Measurements from ENCODE around the gene SKAP1. TPM values are rescaled to one million over a fixed set of nuclear protein-coding genes. Genes with fewer than 3 reads are reported as not detected.

SKAP1 gene
- total and polyA plus RNA-seq, 2 experiments from 2014 or later: 0.27 TPM; not detected in 1

DNA sequence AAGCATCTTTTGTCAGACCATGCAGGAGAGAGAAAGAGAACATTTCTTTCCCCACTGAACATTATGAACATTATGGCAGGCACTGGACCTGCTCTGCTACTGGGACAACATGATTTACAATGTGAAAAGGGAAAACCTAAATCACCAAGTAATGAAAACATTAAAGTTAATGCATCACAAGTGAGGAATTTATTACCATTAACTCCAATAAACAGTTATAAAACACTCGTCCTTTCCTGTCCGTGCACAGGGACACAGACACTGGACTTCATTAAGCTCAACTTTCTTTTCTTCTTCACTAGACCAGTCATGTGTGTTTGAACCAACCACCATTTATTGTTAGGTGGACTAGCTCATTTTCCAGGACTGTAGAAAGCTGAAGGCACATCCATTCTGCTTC lies 227.1 kb downstream of the SKAP1 start (continued):
- TF ChIP-seq, protein P1, sequence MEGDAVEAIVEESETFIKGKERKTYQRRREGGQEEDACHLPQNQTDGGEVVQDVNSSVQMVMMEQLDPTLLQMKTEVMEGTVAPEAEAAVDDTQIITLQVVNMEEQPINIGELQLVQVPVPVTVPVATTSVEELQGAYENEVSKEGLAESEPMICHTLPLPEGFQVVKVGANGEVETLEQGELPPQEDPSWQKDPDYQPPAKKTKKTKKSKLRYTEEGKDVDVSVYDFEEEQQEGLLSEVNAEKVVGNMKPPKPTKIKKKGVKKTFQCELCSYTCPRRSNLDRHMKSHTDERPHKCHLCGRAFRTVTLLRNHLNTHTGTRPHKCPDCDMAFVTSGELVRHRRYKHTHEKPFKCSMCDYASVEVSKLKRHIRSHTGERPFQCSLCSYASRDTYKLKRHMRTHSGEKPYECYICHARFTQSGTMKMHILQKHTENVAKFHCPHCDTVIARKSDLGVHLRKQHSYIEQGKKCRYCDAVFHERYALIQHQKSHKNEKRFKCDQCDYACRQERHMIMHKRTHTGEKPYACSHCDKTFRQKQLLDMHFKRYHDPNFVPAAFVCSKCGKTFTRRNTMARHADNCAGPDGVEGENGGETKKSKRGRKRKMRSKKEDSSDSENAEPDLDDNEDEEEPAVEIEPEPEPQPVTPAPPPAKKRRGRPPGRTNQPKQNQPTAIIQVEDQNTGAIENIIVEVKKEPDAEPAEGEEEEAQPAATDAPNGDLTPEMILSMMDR (conservative IDR thresholded peaks at IDR 0.05; ENCODE audit: low read depth in 2 of 2): no peak
- TF ChIP-seq, protein P2, sequence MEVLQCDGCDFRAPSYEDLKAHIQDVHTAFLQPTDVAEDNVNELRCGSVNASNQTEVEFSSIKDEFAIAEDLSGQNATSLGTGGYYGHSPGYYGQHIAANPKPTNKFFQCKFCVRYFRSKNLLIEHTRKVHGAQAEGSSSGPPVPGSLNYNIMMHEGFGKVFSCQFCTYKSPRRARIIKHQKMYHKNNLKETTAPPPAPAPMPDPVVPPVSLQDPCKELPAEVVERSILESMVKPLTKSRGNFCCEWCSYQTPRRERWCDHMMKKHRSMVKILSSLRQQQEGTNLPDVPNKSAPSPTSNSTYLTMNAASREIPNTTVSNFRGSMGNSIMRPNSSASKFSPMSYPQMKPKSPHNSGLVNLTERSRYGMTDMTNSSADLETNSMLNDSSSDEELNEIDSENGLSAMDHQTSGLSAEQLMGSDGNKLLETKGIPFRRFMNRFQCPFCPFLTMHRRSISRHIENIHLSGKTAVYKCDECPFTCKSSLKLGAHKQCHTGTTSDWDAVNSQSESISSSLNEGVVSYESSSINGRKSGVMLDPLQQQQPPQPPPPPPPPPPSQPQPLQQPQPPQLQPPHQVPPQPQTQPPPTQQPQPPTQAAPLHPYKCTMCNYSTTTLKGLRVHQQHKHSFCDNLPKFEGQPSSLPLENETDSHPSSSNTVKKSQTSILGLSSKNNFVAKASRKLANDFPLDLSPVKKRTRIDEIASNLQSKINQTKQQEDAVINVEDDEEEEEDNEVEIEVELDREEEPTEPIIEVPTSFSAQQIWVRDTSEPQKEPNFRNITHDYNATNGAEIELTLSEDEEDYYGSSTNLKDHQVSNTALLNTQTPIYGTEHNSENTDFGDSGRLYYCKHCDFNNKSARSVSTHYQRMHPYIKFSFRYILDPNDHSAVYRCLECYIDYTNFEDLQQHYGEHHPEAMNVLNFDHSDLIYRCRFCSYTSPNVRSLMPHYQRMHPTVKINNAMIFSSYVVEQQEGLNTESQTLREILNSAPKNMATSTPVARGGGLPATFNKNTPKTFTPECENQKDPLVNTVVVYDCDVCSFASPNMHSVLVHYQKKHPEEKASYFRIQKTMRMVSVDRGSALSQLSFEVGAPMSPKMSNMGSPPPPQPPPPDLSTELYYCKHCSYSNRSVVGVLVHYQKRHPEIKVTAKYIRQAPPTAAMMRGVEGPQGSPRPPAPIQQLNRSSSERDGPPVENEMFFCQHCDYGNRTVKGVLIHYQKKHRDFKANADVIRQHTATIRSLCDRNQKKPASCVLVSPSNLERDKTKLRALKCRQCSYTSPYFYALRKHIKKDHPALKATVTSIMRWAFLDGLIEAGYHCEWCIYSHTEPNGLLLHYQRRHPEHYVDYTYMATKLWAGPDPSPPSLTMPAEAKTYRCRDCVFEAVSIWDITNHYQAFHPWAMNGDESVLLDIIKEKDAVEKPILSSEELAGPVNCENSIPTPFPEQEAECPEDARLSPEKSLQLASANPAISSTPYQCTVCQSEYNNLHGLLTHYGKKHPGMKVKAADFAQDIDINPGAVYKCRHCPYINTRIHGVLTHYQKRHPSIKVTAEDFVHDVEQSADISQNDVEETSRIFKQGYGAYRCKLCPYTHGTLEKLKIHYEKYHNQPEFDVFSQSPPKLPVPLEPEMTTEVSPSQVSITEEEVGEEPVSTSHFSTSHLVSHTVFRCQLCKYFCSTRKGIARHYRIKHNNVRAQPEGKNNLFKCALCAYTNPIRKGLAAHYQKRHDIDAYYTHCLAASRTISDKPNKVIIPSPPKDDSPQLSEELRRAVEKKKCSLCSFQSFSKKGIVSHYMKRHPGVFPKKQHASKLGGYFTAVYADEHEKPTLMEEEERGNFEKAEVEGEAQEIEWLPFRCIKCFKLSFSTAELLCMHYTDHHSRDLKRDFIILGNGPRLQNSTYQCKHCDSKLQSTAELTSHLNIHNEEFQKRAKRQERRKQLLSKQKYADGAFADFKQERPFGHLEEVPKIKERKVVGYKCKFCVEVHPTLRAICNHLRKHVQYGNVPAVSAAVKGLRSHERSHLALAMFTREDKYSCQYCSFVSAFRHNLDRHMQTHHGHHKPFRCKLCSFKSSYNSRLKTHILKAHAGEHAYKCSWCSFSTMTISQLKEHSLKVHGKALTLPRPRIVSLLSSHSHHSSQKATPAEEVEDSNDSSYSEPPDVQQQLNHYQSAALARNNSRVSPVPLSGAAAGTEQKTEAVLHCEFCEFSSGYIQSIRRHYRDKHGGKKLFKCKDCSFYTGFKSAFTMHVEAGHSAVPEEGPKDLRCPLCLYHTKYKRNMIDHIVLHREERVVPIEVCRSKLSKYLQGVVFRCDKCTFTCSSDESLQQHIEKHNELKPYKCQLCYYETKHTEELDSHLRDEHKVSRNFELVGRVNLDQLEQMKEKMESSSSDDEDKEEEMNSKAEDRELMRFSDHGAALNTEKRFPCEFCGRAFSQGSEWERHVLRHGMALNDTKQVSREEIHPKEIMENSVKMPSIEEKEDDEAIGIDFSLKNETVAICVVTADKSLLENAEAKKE (CRISPR knock-in tag; IDR thresholded peaks at IDR 0.05): no peak
- TF ChIP-seq EZH2phosphoT487 (IDR thresholded peaks at IDR 0.05; ENCODE audit: unreplicated experiment) (no peak), STAT1 (IDR thresholded peaks at IDR 0.05; ENCODE audit: unreplicated experiment) (no peak)
- TF ChIP-seq, protein P3, sequence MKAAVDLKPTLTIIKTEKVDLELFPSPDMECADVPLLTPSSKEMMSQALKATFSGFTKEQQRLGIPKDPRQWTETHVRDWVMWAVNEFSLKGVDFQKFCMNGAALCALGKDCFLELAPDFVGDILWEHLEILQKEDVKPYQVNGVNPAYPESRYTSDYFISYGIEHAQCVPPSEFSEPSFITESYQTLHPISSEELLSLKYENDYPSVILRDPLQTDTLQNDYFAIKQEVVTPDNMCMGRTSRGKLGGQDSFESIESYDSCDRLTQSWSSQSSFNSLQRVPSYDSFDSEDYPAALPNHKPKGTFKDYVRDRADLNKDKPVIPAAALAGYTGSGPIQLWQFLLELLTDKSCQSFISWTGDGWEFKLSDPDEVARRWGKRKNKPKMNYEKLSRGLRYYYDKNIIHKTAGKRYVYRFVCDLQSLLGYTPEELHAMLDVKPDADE (IDR thresholded peaks at IDR 0.05): no peak

DNA sequence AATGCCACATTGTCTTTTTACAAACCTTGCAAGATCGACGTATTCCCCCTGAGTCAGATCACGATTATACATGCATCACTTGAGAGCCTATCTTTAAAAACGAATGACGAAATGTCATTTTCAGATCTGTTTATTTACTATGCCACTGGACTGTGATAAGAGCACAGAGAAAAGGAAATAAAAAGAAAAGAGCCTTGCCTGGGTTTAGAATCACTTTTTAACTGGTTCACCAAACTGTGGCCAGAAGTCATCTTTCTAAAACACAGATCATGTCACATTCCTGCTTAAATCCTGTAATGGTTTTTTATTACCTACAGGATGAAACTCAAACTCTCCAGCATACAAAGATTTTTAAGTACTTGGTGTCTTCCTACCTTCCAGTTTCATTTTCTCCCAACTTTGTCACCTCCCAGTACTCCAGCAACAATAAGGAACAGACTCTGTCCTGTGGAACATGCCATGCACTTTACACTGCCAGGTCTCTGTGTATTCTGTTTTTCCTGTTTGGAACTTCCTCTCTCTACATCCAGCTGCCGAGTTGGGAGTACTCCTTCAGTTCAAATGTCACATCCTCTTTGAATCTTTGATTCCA lies 231.0 kb downstream of the SKAP1 start:
- no peaks in the 10 kb centered on the region for H3K9me2 ChIP-seq (ENCODE audit: insufficient read depth)
- no peaks in the 10 kb centered on the region for H3K36me3 ChIP-seq (ENCODE audit: insufficient read depth)
- no peak for DNase-seq (ENCODE audit: low spot score)
- no peaks in the 10 kb centered on the region for H3K27me3 ChIP-seq (ENCODE audit: insufficient read depth)
- no peak overlapping the region for H3K27ac ChIP-seq (ENCODE audit: low read depth)
- no peak overlapping the region for H3K4me3 ChIP-seq
- no peaks in the 10 kb centered on the region for H4K20me1 ChIP-seq (replicated peaks; ENCODE audit: insufficient read depth)
- H3K27me3 Mint-ChIP-seq (ENCODE audit: insufficient read depth, low read depth, poor library complexity): peaks cover 6% of the 10 kb centered on the region
- H3F3A ChIP-seq (replicated peaks; ENCODE audit: low read depth): no peaks in the 10 kb centered on the region
- H3K27ac Mint-ChIP-seq: no peak overlapping the region
- peaks cover 13% of the 10 kb centered on the region for H3K4me1 ChIP-seq (ENCODE audit: insufficient read depth)
- no peak overlapping the region for H2AFZ ChIP-seq
- no peaks in the 10 kb centered on the region for H3K36me3 Mint-ChIP-seq (ENCODE audit: low read depth)
- no peak for ATAC-seq
- no peaks in the 10 kb centered on the region for H3K79me2 ChIP-seq (replicated peaks; ENCODE audit: insufficient read depth)
- peaks cover 11% of the 10 kb centered on the region for H3K4me1 Mint-ChIP-seq
- no peaks in the 10 kb centered on the region for H3K9me3 Mint-ChIP-seq
- H3K4me2 ChIP-seq: no peak overlapping the region
- H3K4me3 Mint-ChIP-seq: no peak overlapping the region
- TF ChIP-seq, protein P2 (CRISPR knock-in tag; IDR thresholded peaks at IDR 0.05): no peak
- TF ChIP-seq EZH2phosphoT487 (IDR thresholded peaks at IDR 0.05; ENCODE audit: unreplicated experiment): no peak

Measured in GM23338 (cell line).